Activated naive CD4-positive, alpha-beta T cell (primary cell): ENCODE measurements around the gene RPUSD3.

Experiments used
- DNase-seq, 4 experiments: peaks; one replicate each; lab custom pipeline; 2025; lab: John Stamatoyannopoulos, UW

RPUSD3 gene

GRCh38 chr3:9833078-9833477, 10.7 kb downstream of the RPUSD3 start:
- no peak for DNase-seq

- no peak for DNase-seq
These were observed 12.6 kb downstream of the RPUSD3 start for GRCh38 chr3:9831253-9831652.

GRCh38 chr3:9828801-9829755, 14.7 kb downstream of the RPUSD3 start:
- DNase-seq, result no peak

- DNase-seq, result no peak
These were observed 16.8 kb downstream of the RPUSD3 start for GRCh38 chr3:9826815-9827573.

- no peak for DNase-seq
These were observed 18.3 kb downstream of the RPUSD3 start for GRCh38 chr3:9825451-9826040.

GRCh38 chr3:9820946-9821345, 22.9 kb downstream of the RPUSD3 start:
- no peak for DNase-seq

- DNase-seq, result no peak
These were observed 23.3 kb downstream of the RPUSD3 start for GRCh38 chr3:9820543-9820942.

GRCh38 chr3:9818666-9819335, 25.0 kb downstream of the RPUSD3 start:
- DNase-seq, result no peak

GRCh38 chr3:9817436-9817835, 26.4 kb downstream of the RPUSD3 start:
- DNase-seq, result no peak

- DNase-seq, result no peak
These were observed 27.8 kb downstream of the RPUSD3 start for GRCh38 chr3:9815986-9816385.

- DNase-seq, result no peak
These were observed 30.8 kb downstream of the RPUSD3 start for GRCh38 chr3:9812870-9813483.

- no peak for DNase-seq
These were observed 33.0 kb downstream of the RPUSD3 start for GRCh38 chr3:9810846-9811245.

GRCh38 chr3:9810433-9810770, 33.4 kb downstream of the RPUSD3 start:
- DNase-seq, result no peak

- DNase-seq, result peak in 2 of 4 experiments; percentile 38 to 49
These were observed 34.0 kb downstream of the RPUSD3 start, which contains the start of gene TTLL3 for GRCh38 chr3:9809615-9810432. TTLL3 (plus strand) TSS chr3:9810262; CDS start chr3:9810662, 400 bp downstream.

GRCh38 chr3:9809239-9809614, 34.6 kb downstream of the RPUSD3 start:
- no peak for DNase-seq

GRCh38 chr3:9808345-9809037, 35.3 kb downstream of the RPUSD3 start:
- peak in 2 of 4 experiments; percentile 11 to 35 for DNase-seq

GRCh38 chr3:9807981-9808344, 35.8 kb downstream of the RPUSD3 start:
- DNase-seq, result no peak

- DNase-seq, result no peak
These were observed 36.9 kb downstream of the RPUSD3 start for GRCh38 chr3:9806688-9807589.

- no peak for DNase-seq
These were observed 37.7 kb downstream of the RPUSD3 start for GRCh38 chr3:9806137-9806536.
